Activated CD4-positive, alpha-beta memory T cell treated with anti-CD3 and anti-CD28 coated beads, Interleukin-2, amount 10 ng/mL, durations not matched to agents 7 days and 5 days (primary cell): ENCODE data around the gene SBSN. TPM values are rescaled to one million over a fixed set of nuclear protein-coding genes. Genes with fewer than 3 reads are reported as not detected.

Source experiments
- CTCF ChIA-PET: fragments of 350-600 bp; sonication (Branson Sonifier 250); formaldehyde crosslinking; loops from one replicate; lab custom pipeline; 2021; ENCODE audit warnings: antibody characterized with exemption, inconsistent platforms; lab: Charles Lee
- POLR2A ChIA-PET: fragments of 350-600 bp; sonication (Branson Sonifier 250); formaldehyde crosslinking; loops from one replicate; lab custom pipeline; 2021; ENCODE audit warnings: antibody characterized with exemption; lab: Charles Lee
- DNase-seq: peaks from one replicate; pipeline ENCODE4 v3.0.0-alpha.2; 2020
- H3K27ac Mint-ChIP-seq: one replicate; pipeline ENCODE4 v1.8.0; 2021; ENCODE audit warnings: mild to moderate bottlenecking, mixed read lengths
- H3K27me3 Mint-ChIP-seq: one replicate; pipeline ENCODE4 v1.8.0; 2021; ENCODE audit warnings: mixed read lengths
- H3K36me3 Mint-ChIP-seq: one replicate; pipeline ENCODE4 v1.8.0; 2021; ENCODE audit warnings: low read depth, mixed read lengths
- H3K4me1 Mint-ChIP-seq: one replicate; pipeline ENCODE4 v1.8.0; 2021; ENCODE audit warnings: mixed read lengths
- H3K4me3 Mint-ChIP-seq: one replicate; pipeline ENCODE4 v1.8.0; 2021; ENCODE audit warnings: mild to moderate bottlenecking, mixed read lengths
- H3K9me3 Mint-ChIP-seq: one replicate; pipeline ENCODE4 v1.8.0; 2021; ENCODE audit warnings: mixed read lengths
- total RNA-seq, 2 experiments: library from RNA; stranded (reverse); gene quantifications; one replicate each; pipeline ENCODE4 v1.2.3, GENCODE V29; 2021

Gene SBSN
- total RNA-seq, 2 experiments from 2014 or later, result not detected

DNA sequence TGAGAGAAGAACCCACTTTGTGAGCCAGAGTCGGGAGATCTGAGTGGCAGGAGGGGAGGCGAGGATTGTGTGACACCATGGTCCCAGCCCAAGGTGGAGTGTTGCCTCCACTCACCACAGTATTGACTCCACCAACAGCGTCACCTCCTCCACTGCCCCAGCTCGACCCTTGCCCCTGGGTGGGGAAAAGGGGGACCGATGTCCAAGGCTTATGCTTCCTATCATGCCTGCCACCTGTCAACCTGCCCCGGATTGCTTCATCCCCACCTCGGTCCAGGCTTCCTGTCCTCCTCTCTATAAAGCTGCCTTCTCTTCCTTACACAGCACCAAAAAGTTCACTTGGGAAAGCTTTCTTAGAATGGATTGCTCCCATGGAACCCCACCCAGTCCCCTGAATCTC is 22.1 kb downstream of the SBSN start:
- POLR2A ChIA-PET, result no interaction called here
- no peak overlapping the region for H3K4me3 Mint-ChIP-seq
- peaks cover 52% of the 10 kb centered on the region for H3K27me3 Mint-ChIP-seq
- H3K27ac Mint-ChIP-seq, result no peak overlapping the region
- peaks cover 21% of the 10 kb centered on the region for H3K4me1 Mint-ChIP-seq
- no peak for DNase-seq
- CTCF ChIA-PET, result interaction anchor here (0.9 to 1.9 kb wide), 2 partner anchors 11 kb away, joined by 4 to 8 read pairs; no protein-coding TSS in a partner anchor
- no peaks in the 10 kb centered on the region for H3K9me3 Mint-ChIP-seq
- H3K36me3 Mint-ChIP-seq, result no peaks in the 10 kb centered on the region

DNA sequence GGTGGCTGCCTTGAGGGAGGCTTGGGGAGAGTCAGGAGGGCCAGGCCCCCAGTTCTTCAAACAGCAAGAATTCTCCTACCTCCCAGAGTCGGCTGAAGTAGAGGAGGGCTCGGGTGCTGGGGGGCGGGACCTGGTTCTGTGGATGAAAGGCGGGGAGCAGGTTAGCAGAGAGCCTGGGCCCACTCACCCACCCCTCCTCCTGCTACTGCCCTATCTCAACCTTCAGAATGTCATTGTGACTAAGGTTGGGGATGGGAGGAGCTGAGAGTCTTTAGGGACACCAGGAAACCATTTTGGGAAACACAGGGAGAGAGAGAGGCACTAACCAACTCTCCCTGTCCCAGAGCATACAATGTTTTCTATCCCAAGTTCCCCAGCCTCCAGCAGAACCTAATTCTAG is 25.4 kb downstream of the SBSN start:
- ChIA-PET CTCF (interaction anchor here (2.4 kb wide), 1 partner anchor 8 kb away, joined by 7 read pairs; no protein-coding TSS in a partner anchor), POLR2A (no interaction called here)
- no peaks in the 10 kb centered on the region for H3K36me3 Mint-ChIP-seq

GRCh38 chr19:35501684-35502083 is 26.4 kb downstream of the SBSN start:
- CTCF ChIA-PET, result interaction anchor here (2.4 kb wide), 1 partner anchor 9 kb away, joined by 7 read pairs; no protein-coding TSS in a partner anchor
- H3K4me1 Mint-ChIP-seq, result peaks cover 4% of the 10 kb centered on the region

More for the DNA sequence above, 25.4 kb downstream of the SBSN start:
- no peak overlapping the region for H3K4me3 Mint-ChIP-seq
- peaks cover 4% of the 10 kb centered on the region for H3K4me1 Mint-ChIP-seq
- H3K27ac Mint-ChIP-seq, result no peak overlapping the region
- peaks cover 24% of the 10 kb centered on the region for H3K27me3 Mint-ChIP-seq
- DNase-seq, result no peak
- H3K9me3 Mint-ChIP-seq, result no peaks in the 10 kb centered on the region

DNA sequence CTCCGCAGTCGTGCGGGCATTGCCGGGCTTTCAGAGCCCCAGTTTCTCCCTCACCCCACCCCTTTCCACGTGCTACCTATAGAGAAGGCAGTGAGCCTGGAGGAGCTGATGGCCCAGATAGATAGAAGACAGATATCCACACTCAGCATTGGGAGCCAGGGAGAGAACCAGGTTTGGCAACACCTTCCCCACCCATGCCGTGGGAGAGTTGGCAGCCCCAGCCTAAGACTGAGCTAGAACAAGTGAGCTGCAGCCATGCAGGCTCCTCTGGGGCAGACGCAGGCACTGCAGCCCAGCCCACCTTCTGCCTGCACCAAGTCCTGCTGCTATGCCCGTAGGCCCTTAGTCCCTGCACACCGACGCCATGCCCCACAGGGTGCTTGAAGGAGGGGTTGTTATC is 27.5 kb downstream of the SBSN start:
- Mint-ChIP-seq H3K27ac (no peak overlapping the region), H3K27me3 (peaks cover 11% of the 10 kb centered on the region), H3K4me1 (peaks cover 4% of the 10 kb centered on the region), H3K9me3 (no peaks in the 10 kb centered on the region), H3K4me3 (no peak overlapping the region), H3K36me3 (no peaks in the 10 kb centered on the region)
- DNase-seq, result no peak
- ChIA-PET POLR2A (no interaction called here), CTCF (interaction anchor here (2.4 kb wide), 1 partner anchor 10 kb away, joined by 7 read pairs; no protein-coding TSS in a partner anchor)

More at GRCh38 chr19:35501684-35502083, 26.4 kb downstream of the SBSN start:
- Mint-ChIP-seq H3K4me3 (no peak overlapping the region), H3K9me3 (no peaks in the 10 kb centered on the region), H3K27me3 (peaks cover 19% of the 10 kb centered on the region), H3K27ac (no peak overlapping the region), H3K36me3 (no peaks in the 10 kb centered on the region)
- POLR2A ChIA-PET, result no interaction called here
- no peak for DNase-seq

DNA sequence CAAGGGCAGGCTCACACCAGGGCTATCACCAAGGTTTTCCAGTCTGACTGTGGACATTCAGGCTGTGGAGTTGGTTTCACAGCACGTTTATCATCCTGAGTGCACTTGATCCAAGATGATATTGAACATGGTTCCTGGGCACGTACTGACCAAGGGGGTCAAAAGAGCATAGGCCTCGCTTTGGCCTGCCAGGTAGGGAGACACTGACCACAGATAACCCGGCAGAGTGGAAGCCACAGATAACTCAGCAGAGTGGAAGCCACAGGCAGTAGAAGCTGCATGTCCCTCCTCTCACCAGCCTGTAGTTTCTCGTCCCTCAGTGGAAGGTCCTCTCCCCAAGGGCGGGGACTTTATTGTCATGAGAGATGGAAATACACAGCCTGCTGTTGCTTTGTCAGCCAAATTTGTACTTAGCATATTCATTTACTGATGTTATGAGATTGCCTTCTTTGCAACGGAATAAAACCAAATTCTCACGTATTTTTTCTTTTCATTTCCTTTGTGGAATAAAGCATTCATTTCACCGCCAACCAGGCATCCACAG is 29.1 kb downstream of the SBSN start:
- DNase-seq, result no peak

GRCh38 chr19:35498220-35498619 is 29.9 kb downstream of the SBSN start:
- no peak for DNase-seq
- POLR2A ChIA-PET, result no interaction called here
- CTCF ChIA-PET, result interaction anchor here (1.4 kb wide), 1 partner anchor 145 kb away, joined by 10 read pairs; no protein-coding TSS in a partner anchor
- Mint-ChIP-seq H3K27ac (no peak overlapping the region), H3K4me1 (peaks cover 5% of the 10 kb centered on the region), H3K4me3 (no peak overlapping the region), H3K27me3 (peaks cover 14% of the 10 kb centered on the region), H3K9me3 (no peaks in the 10 kb centered on the region), H3K36me3 (no peaks in the 10 kb centered on the region)

More for the DNA sequence above, 29.1 kb downstream of the SBSN start:
- Mint-ChIP-seq H3K4me1 (peaks cover 5% of the 10 kb centered on the region), H3K27ac (no peak overlapping the region), H3K36me3 (no peaks in the 10 kb centered on the region), H3K9me3 (no peaks in the 10 kb centered on the region), H3K27me3 (peaks cover 10% of the 10 kb centered on the region), H3K4me3 (no peak overlapping the region)
- ChIA-PET CTCF (no interaction called here), POLR2A (no interaction called here)

- H3K4me3 Mint-ChIP-seq, result no peak overlapping the region
- H3K4me1 Mint-ChIP-seq, result peaks cover 5% of the 10 kb centered on the region
- H3K36me3 Mint-ChIP-seq, result no peaks in the 10 kb centered on the region
- no peaks in the 10 kb centered on the region for H3K9me3 Mint-ChIP-seq
- ChIA-PET CTCF (interaction anchor here (0.9 to 1.4 kb wide), 3 partner anchors 12 to 144 kb away, joined by 3 to 10 read pairs (median 3); no protein-coding TSS in a partner anchor), POLR2A (no interaction called here)
- peaks cover 20% of the 10 kb centered on the region for H3K27me3 Mint-ChIP-seq
- DNase-seq, result no peak
- no peak overlapping the region for H3K27ac Mint-ChIP-seq
Observed at GRCh38 chr19:35497406-35497805, 30.7 kb downstream of the SBSN start.

DNA sequence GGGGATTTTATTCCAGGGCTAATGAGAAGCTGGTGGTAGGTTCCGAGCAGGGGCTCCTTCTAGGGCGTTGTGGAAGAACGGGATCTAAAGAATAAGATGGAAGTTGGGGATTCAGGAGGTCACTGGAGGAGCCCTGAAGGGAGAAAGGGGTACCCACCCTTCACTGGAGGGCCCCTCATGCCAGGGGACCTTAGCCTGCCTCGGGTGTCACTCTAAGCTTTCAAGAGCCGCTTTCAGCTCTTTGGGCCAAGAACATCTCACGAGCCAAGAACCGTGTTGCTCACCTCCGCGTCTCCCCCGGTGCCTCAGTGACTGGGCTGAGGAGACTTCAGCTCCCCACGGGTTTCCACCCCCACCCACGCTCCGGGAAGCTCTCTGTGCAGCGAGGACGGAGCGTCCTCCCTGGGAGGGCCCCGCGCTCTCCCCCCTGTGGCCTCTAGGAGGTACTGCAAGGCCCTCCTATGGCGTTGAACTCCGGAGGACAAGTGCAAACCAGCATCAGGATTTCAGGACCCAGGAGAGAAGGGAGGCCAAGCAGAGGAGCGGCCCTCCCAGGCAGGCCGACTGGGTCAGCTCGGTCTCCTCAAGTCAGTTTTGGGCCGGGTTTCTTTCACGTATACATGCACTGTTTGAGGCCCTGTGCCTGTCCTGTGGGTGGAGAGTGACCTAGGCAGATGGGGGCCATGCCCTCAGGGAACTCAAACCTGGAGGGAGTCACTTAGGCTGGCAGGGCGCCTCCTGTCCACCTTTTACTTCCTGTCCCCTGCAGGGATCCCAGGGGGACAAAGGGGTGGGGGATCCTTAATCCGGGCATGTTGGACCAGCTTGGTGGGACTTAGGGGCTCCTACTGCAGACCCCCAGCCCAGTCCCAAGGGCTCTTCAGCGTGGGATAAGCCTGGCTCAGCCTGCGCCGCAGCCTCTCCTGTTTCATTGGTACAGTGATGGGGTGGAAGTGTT is 32.7 kb downstream of the SBSN start:
- Mint-ChIP-seq H3K27ac (no peak overlapping the region), H3K9me3 (no peaks in the 10 kb centered on the region), H3K27me3 (peaks cover 29% of the 10 kb centered on the region), H3K36me3 (no peaks in the 10 kb centered on the region), H3K4me1 (peaks cover 1% of the 10 kb centered on the region), H3K4me3 (no peak overlapping the region)
- ChIA-PET POLR2A (interaction anchor here (0.8 kb wide), 2 partner anchors 15 to 142 kb away, joined by 3 read pairs; no protein-coding TSS in a partner anchor), CTCF (interaction anchor here (0.6 to 1.9 kb wide), 29 partner anchors 8 to 444 kb away, joined by 3 to 25 read pairs (median 4); partner anchors contain the start of genes FFAR1, FFAR3 and FXYD5)
- DNase-seq, result peak; percentile 67

GRCh38 chr19:35493971-35494370 is 34.1 kb downstream of the SBSN start:
- Mint-ChIP-seq H3K9me3 (no peaks in the 10 kb centered on the region), H3K36me3 (no peaks in the 10 kb centered on the region), H3K27me3 (peaks cover 33% of the 10 kb centered on the region), H3K4me1 (peaks cover 1% of the 10 kb centered on the region), H3K4me3 (no peak overlapping the region), H3K27ac (no peak overlapping the region)
- ChIA-PET POLR2A (interaction anchor here (1.0 kb wide), 1 partner anchor 13 kb away, joined by 3 read pairs; no protein-coding TSS in a partner anchor), CTCF (interaction anchor here (1.1 kb wide), 1 partner anchor 141 kb away, joined by 4 read pairs; no protein-coding TSS in a partner anchor)
- DNase-seq, result no peak

- POLR2A ChIA-PET, result interaction anchor here (0.6 kb wide), 1 partner anchor 56 kb away, joined by 3 read pairs; no protein-coding TSS in a partner anchor
- H3K27me3 Mint-ChIP-seq, result peaks cover 36% of the 10 kb centered on the region
- no peak for DNase-seq
- H3K4me1 Mint-ChIP-seq, result peaks cover 1% of the 10 kb centered on the region
- CTCF ChIA-PET, result interaction anchor here (1.6 kb wide), 1 partner anchor 139 kb away, joined by 7 read pairs; no protein-coding TSS in a partner anchor
- H3K4me3 Mint-ChIP-seq, result no peak overlapping the region
- no peaks in the 10 kb centered on the region for H3K9me3 Mint-ChIP-seq
- no peak overlapping the region for H3K27ac Mint-ChIP-seq
- no peaks in the 10 kb centered on the region for H3K36me3 Mint-ChIP-seq
Observed at GRCh38 chr19:35491836-35492360, 36.2 kb downstream of the SBSN start.

- CTCF ChIA-PET, result interaction anchor here (0.7 to 1.6 kb wide), 2 partner anchors 137 to 1476 kb away, joined by 3 to 7 read pairs; no protein-coding TSS in a partner anchor
- no peak for DNase-seq
- H3K4me3 Mint-ChIP-seq, result no peak within 1 kb of the TSS
- peaks cover 47% of the 10 kb centered on the region for H3K27me3 Mint-ChIP-seq
- H3K4me1 Mint-ChIP-seq, result peaks cover 1% of the 10 kb centered on the region
- no peak within 1 kb of the TSS for H3K27ac Mint-ChIP-seq
- no peaks in the 10 kb centered on the region for H3K36me3 Mint-ChIP-seq
- POLR2A ChIA-PET, result no interaction called here
- no peaks in the 10 kb centered on the region for H3K9me3 Mint-ChIP-seq
Observed at GRCh38 chr19:35490364-35490763, 37.7 kb downstream of the SBSN start, which contains the start of gene KRTDAP. Gene KRTDAP, minus strand, starts transcription at chr19:35490464. Its CDS starts 22 bp downstream, at chr19:35490442.

DNA sequence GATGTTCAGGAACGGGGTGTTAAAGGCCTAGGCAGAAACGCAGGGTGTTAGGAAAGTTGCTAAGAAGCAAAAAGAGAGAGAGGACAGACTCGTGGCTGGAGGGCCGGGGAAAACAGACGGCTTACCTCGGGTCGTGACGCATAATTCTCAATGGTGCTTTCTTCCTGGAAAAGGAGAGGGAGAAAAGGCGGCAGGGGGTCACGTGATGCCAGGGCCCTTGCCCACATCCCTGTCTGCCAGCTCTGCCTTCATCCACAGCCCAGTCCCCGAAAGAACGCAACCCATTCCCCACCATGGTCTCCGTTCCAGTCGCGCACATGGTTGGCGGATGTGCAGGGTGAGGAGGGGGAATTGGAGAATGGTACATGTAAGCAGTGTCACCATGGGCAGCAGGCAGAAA is 39.4 kb downstream of the SBSN start:
- ChIA-PET CTCF (no interaction called here), POLR2A (no interaction called here)
- H3K9me3 Mint-ChIP-seq, result no peaks in the 10 kb centered on the region
- no peak overlapping the region for H3K4me3 Mint-ChIP-seq
- peaks cover 6% of the 10 kb centered on the region for H3K4me1 Mint-ChIP-seq
- DNase-seq, result no peak
- no peaks in the 10 kb centered on the region for H3K36me3 Mint-ChIP-seq
- no peak overlapping the region for H3K27ac Mint-ChIP-seq
- peaks cover 43% of the 10 kb centered on the region for H3K27me3 Mint-ChIP-seq
